Activated B cell treated with CpG ODN at 0.5 μM for 24 hours (primary cell): Measurements from ENCODE around the gene UTP20. TPM values are rescaled to one million over a fixed set of nuclear protein-coding genes. Genes with fewer than 3 reads are reported as not detected.

ENCODE experiments used
- ATAC-seq: fragments of 200-7000 bp; cut with Tn5 transposase; one replicate; pipeline ENCODE4 v1.10.0; 2021; ENCODE audit warnings: low read depth, mild to moderate bottlenecking, moderate library complexity
- CTCF ChIA-PET: fragments of 350-600 bp; sonication (Branson Sonifier 250); formaldehyde crosslinking; loops from one replicate; lab custom pipeline; 2021; ENCODE audit warnings: antibody characterized with exemption; lab: Charles Lee
- POLR2A ChIA-PET: fragments of 350-600 bp; sonication (Branson Sonifier 250); formaldehyde crosslinking; loops from one replicate; lab custom pipeline; 2021; ENCODE audit warnings: antibody characterized with exemption; lab: Charles Lee
- DNase-seq: peaks from one replicate; pipeline ENCODE4 v3.0.0; 2022
- H3K27ac Mint-ChIP-seq: one replicate; pipeline ENCODE4 v1.8.0; 2020; ENCODE audit warnings: mixed read lengths
- H3K27me3 Mint-ChIP-seq: one replicate; pipeline ENCODE4 v1.8.0; 2021; ENCODE audit warnings: mixed read lengths
- H3K36me3 Mint-ChIP-seq: one replicate; pipeline ENCODE4 v1.8.0; 2021; ENCODE audit warnings: low read depth, mixed read lengths
- H3K4me1 Mint-ChIP-seq: one replicate; pipeline ENCODE4 v1.8.0; 2021; ENCODE audit warnings: mixed read lengths
- H3K4me3 Mint-ChIP-seq: one replicate; pipeline ENCODE4 v1.8.0; 2020; ENCODE audit warnings: mild to moderate bottlenecking, mixed read lengths
- H3K9me3 Mint-ChIP-seq: one replicate; pipeline ENCODE4 v1.8.0; 2020; ENCODE audit warnings: mixed read lengths
- intact Hi-C: fragments of 100-400 bp; cut with micrococcal nuclease; formaldehyde crosslinking; loops from one replicate; pipeline ENCODE4 v1.15.1; 2024
- total RNA-seq: library from RNA; stranded (reverse); gene quantifications from 2 replicates; pipeline ENCODE4 v1.2.3, GENCODE V29; 2022
- TF ChIP-seq, protein P1 (sequence below): fragments of 200-600 bp; IDR thresholded peaks from one replicate; pipeline ENCODE4 v1.8.0; 2022; ENCODE audit warnings: antibody characterized with exemption, mild to moderate bottlenecking

The UTP20 gene
- total RNA-seq, 1 donor from 2014 or later, result 32.9 TPM

DNA sequence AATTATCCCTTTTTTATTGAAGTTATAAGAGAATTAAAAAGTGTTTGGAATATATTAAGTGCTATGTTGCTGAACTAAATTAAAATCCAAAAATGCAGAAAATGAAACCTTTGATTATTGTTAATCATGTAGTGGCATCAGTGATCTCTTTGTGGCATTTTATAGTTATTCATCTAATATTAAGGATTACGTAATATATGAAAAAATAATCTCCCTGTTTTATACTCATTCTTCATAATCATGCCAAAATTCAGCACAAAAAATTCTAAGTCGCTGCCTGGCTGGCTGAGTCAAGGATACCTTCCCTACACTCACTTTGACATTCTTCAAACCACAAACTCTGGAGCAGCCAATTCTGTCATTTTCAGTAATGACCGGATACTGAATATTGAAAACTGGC lies 64.0 kb downstream of the UTP20 start:
- TF ChIP-seq, protein P1, sequence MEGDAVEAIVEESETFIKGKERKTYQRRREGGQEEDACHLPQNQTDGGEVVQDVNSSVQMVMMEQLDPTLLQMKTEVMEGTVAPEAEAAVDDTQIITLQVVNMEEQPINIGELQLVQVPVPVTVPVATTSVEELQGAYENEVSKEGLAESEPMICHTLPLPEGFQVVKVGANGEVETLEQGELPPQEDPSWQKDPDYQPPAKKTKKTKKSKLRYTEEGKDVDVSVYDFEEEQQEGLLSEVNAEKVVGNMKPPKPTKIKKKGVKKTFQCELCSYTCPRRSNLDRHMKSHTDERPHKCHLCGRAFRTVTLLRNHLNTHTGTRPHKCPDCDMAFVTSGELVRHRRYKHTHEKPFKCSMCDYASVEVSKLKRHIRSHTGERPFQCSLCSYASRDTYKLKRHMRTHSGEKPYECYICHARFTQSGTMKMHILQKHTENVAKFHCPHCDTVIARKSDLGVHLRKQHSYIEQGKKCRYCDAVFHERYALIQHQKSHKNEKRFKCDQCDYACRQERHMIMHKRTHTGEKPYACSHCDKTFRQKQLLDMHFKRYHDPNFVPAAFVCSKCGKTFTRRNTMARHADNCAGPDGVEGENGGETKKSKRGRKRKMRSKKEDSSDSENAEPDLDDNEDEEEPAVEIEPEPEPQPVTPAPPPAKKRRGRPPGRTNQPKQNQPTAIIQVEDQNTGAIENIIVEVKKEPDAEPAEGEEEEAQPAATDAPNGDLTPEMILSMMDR, result no peak
- Mint-ChIP-seq H3K4me1 (peaks cover 7% of the 10 kb centered on the region), H3K36me3 (peaks cover 81% of the 10 kb centered on the region), H3K27ac (no peak overlapping the region), H3K4me3 (no peak overlapping the region), H3K9me3 (peaks cover 3% of the 10 kb centered on the region), H3K27me3 (no peaks in the 10 kb centered on the region)
- CTCF ChIA-PET, result no interaction called here
- DNase-seq (no peak), ATAC-seq (no peak)
- intact Hi-C loops, result no loop called here
- POLR2A ChIA-PET, result no interaction called here

DNA sequence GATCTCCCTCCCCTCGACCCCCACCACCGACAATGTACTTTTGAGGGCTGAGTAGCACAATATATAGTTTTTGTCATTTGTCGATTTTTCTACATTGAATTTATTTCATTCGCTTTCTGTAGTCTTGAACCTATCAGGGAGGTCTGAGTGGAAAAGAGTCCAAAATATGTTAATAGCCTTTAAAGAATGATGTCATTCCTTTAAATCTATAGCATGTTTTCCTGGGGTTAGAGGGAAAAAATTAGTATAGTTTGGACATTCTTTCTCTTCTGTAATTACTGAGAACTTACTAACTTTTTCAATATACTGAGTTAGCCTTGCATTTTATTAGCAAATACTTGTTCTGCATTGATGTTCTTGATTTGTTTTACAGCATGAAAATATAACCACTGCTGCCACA lies 71.8 kb downstream of the UTP20 start:
- ATAC-seq, result no peak
- H3K4me3 Mint-ChIP-seq, result no peak overlapping the region
- H3K27ac Mint-ChIP-seq, result no peak overlapping the region
- CTCF ChIA-PET, result no interaction called here
- peaks cover 93% of the 10 kb centered on the region for H3K36me3 Mint-ChIP-seq
- peaks cover 8% of the 10 kb centered on the region for H3K9me3 Mint-ChIP-seq
- no peak for DNase-seq
- no peaks in the 10 kb centered on the region for H3K27me3 Mint-ChIP-seq
- TF ChIP-seq, protein P1, result no peak
- intact Hi-C loops, result no loop called here
- POLR2A ChIA-PET, result no interaction called here
- no peaks in the 10 kb centered on the region for H3K4me1 Mint-ChIP-seq

DNA sequence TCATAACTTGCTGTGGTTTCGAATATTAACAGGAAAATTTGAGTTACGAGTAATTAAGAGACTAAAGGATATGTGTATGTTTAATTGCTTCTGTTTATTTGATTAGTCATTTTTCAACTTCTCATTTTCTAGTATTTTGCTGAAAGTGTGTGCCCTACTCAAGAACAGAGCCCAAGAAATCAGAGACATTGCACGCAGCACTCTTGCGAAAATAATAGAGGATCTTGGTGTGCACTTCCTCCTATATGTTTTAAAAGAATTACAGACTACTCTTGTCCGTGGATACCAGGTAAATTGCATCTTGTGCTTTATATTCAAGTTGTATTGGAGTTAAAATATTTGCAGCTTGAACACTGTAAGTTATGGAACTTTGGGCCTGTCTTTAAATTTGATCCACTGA lies 76.9 kb downstream of the UTP20 start:
- ChIA-PET CTCF (no interaction called here), POLR2A (no interaction called here)
- intact Hi-C loops, result no loop called here
- ATAC-seq (no peak), DNase-seq (no peak)
- Mint-ChIP-seq H3K4me1 (no peaks in the 10 kb centered on the region), H3K9me3 (no peaks in the 10 kb centered on the region), H3K27me3 (no peaks in the 10 kb centered on the region), H3K4me3 (no peak overlapping the region), H3K36me3 (peaks cover 92% of the 10 kb centered on the region), H3K27ac (no peak overlapping the region)
- TF ChIP-seq, protein P1, result no peak

DNA sequence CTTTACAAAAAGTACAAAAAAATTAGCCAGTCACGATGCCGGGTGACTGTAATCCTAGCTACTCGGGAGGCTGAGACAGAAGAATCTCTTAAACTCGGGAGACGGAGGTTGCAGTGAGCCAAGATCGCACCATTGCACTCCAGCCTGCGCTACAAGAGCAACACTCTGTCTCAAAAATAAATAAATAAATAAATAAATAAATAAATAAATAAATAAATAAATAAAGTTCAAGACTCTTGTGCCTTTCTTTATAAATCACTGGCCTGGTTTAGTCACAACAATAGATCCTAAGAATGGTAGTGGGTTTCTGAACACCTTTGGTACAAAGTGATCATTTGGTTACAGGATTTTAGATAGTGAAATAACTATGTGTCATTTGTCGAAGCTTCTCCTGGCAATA lies 81.5 kb downstream of the UTP20 start:
- DNase-seq, result no peak
- Mint-ChIP-seq H3K4me1 (no peaks in the 10 kb centered on the region), H3K27ac (no peak overlapping the region), H3K36me3 (peaks cover 88% of the 10 kb centered on the region), H3K4me3 (no peak overlapping the region), H3K9me3 (no peaks in the 10 kb centered on the region), H3K27me3 (no peaks in the 10 kb centered on the region)
- CTCF ChIA-PET, result no interaction called here
- TF ChIP-seq, protein P1, result no peak
- intact Hi-C loops, result no loop called here
- ATAC-seq, result no peak
- POLR2A ChIA-PET, result no interaction called here

DNA sequence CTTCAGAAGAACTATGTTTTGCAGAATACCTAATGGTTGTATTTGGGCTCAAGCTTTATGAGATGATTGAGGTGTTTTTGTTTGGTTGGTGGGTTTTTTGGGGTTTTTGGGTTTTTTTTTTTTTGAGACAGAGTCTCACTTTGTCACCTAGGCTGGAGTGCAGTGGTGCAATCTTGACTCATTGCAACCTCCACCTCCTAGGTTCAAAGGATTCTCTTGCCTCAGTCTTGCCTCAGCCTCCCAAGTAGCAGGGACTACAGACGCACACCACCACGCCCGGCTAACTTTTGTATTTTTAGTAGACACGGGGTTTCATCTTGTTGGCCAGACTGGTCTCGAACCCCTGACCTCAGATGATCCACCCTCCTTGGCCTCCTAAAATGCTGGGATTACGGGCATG lies 88.1 kb downstream of the UTP20 start:
- Mint-ChIP-seq H3K36me3 (peaks cover 91% of the 10 kb centered on the region), H3K9me3 (no peaks in the 10 kb centered on the region), H3K27me3 (no peaks in the 10 kb centered on the region), H3K4me3 (no peak overlapping the region), H3K4me1 (no peaks in the 10 kb centered on the region), H3K27ac (no peak overlapping the region)
- TF ChIP-seq, protein P1, result no peak
- intact Hi-C loops, result no loop called here
- ATAC-seq (no peak), DNase-seq (no peak)
- CTCF ChIA-PET, result no interaction called here
- POLR2A ChIA-PET, result no interaction called here
